HEK293 (cell line): ENCODE measurements around the gene NGF.

Experiments used
- HIC1 ChIP-seq: fragments of 450-650 bp; formaldehyde crosslinking; IDR thresholded peaks from 2 replicates; pipeline ENCODE4 v1.5.1; 2016; ENCODE audit warnings: missing biosample characterization, missing genetic modification characterization
- HOXC10 ChIP-seq: sonication (generic); formaldehyde crosslinking; IDR thresholded peaks from 2 replicates; pipeline ENCODE4 v1.8.1; 2023; ENCODE audit warnings: mild to moderate bottlenecking, missing genetic modification reagents
- KLF17 ChIP-seq: fragments of 450-650 bp; formaldehyde crosslinking; IDR thresholded peaks from 2 replicates; pipeline ENCODE4 v1.5.1; 2016; ENCODE audit warnings: missing biosample characterization, missing genetic modification characterization
- KLF9 ChIP-seq: fragments of 450-650 bp; formaldehyde crosslinking; IDR thresholded peaks from 2 replicates; pipeline ENCODE4 v1.5.1; 2016; ENCODE audit warnings: missing biosample characterization, missing genetic modification characterization, low read depth
- PBX3 ChIP-seq: sonication (generic); formaldehyde crosslinking; IDR thresholded peaks from 2 replicates; pipeline ENCODE4 v1.8.1; 2022; ENCODE audit warnings: mild to moderate bottlenecking, moderate library complexity, missing genetic modification reagents
- TSHZ1 ChIP-seq: fragments of 450-650 bp; formaldehyde crosslinking; IDR thresholded peaks from 2 replicates; pipeline ENCODE4 v1.5.1; 2016; ENCODE audit warnings: missing biosample characterization, missing genetic modification characterization, borderline replicate concordance
- ZNF148 ChIP-seq: fragments of 450-650 bp; formaldehyde crosslinking; IDR thresholded peaks from 2 replicates; pipeline ENCODE4 v1.5.0; 2017; ENCODE audit warnings: missing biosample characterization, missing genetic modification characterization, borderline replicate concordance
- ZNF157 ChIP-seq: fragments of 450-650 bp; formaldehyde crosslinking; IDR thresholded peaks from 2 replicates; pipeline ENCODE4 v1.5.1; 2016; ENCODE audit warnings: missing biosample characterization, missing genetic modification characterization
- ZNF19 ChIP-seq: fragments of 450-650 bp; formaldehyde crosslinking; IDR thresholded peaks from 2 replicates; pipeline ENCODE4; 2016; ENCODE audit warnings: missing biosample characterization, missing genetic modification characterization, low read depth
- ZNF239 ChIP-seq: fragments of 450-650 bp; formaldehyde crosslinking; IDR thresholded peaks from 2 replicates; pipeline ENCODE4 v1.5.1; 2016; ENCODE audit warnings: missing biosample characterization, missing genetic modification characterization
- ZNF350 ChIP-seq: fragments of 450-650 bp; formaldehyde crosslinking; IDR thresholded peaks from 2 replicates; pipeline ENCODE4 v1.5.0; 2017; ENCODE audit warnings: missing biosample characterization, mild to moderate bottlenecking, missing genetic modification characterization
- ZNF416 ChIP-seq: fragments of 450-650 bp; formaldehyde crosslinking; IDR thresholded peaks from 2 replicates; pipeline ENCODE4 v1.5.1; 2016; ENCODE audit warnings: missing biosample characterization, missing genetic modification characterization
- ZNF488 ChIP-seq: fragments of 450-650 bp; formaldehyde crosslinking; IDR thresholded peaks from 2 replicates; pipeline ENCODE4 v1.5.1; 2016; ENCODE audit warnings: missing biosample characterization, missing genetic modification characterization
- ZNF548 ChIP-seq: fragments of 450-650 bp; formaldehyde crosslinking; IDR thresholded peaks from 2 replicates; pipeline ENCODE4 v1.5.1; 2016; ENCODE audit warnings: missing biosample characterization, missing genetic modification characterization
- ZNF600 ChIP-seq: fragments of 450-650 bp; formaldehyde crosslinking; IDR thresholded peaks from 2 replicates; pipeline ENCODE4 v1.5.1; 2016; ENCODE audit warnings: missing biosample characterization, missing genetic modification characterization
- ZNF626 ChIP-seq: fragments of 450-650 bp; sonication (Bioruptor Pico); formaldehyde crosslinking; IDR thresholded peaks from 2 replicates; pipeline ENCODE4 v1.5.1; 2018; ENCODE audit warnings: missing biosample characterization, missing genetic modification characterization, inconsistent platforms
- ZNF654 ChIP-seq: fragments of 450-650 bp; formaldehyde crosslinking; IDR thresholded peaks from 2 replicates; pipeline ENCODE4 v1.5.1; 2016; ENCODE audit warnings: low read depth, missing biosample characterization, missing genetic modification characterization
- ZNF658 ChIP-seq: fragments of 450-650 bp; formaldehyde crosslinking; IDR thresholded peaks from 2 replicates; pipeline ENCODE4; 2016; ENCODE audit warnings: missing biosample characterization, missing genetic modification characterization
- ZNF660 ChIP-seq: fragments of 450-650 bp; IDR thresholded peaks from 2 replicates; pipeline ENCODE4 v1.5.1; 2018; ENCODE audit warnings: missing biosample characterization, mild to moderate bottlenecking, missing genetic modification characterization
- ZNF707 ChIP-seq: fragments of 450-650 bp; formaldehyde crosslinking; IDR thresholded peaks from 2 replicates; pipeline ENCODE4 v1.5.1; 2016; ENCODE audit warnings: missing biosample characterization, missing genetic modification characterization
- ZNF777 ChIP-seq: fragments of 450-650 bp; formaldehyde crosslinking; IDR thresholded peaks from 2 replicates; pipeline ENCODE4 v1.5.1; 2017; ENCODE audit warnings: missing biosample characterization, missing genetic modification characterization, borderline replicate concordance
- ZNF792 ChIP-seq: fragments of 450-650 bp; formaldehyde crosslinking; IDR thresholded peaks from 2 replicates; pipeline ENCODE4 v1.5.1; 2016; ENCODE audit warnings: missing biosample characterization, missing genetic modification characterization
- ZSCAN18 ChIP-seq: fragments of 450-650 bp; formaldehyde crosslinking; IDR thresholded peaks from 2 replicates; pipeline ENCODE4 v1.5.1; 2016; ENCODE audit warnings: missing biosample characterization, missing genetic modification characterization

Gene NGF

GRCh38 chr1:115317101-115318012, 20.7 kb downstream of the NGF start (continued):
- TF ChIP-seq ZNF148 (tag by site-specific recombination), result no peak
- TF ChIP-seq ZNF658, result no peak
- TF ChIP-seq ZNF157 (tag by site-specific recombination), result no peak
- TF ChIP-seq ZNF654 (tag by site-specific recombination), result no peak
- no peak for TF ChIP-seq ZNF548 (tag by site-specific recombination)
- no peak for TF ChIP-seq ZNF239 (tag by site-specific recombination)
- no peak for TF ChIP-seq PBX3 (CRISPR knock-in tag)
- TF ChIP-seq ZNF660 (tag by site-specific recombination), result no peak
- TF ChIP-seq ZSCAN18 (tag by site-specific recombination), result no peak
- no peak for TF ChIP-seq ZNF792 (tag by site-specific recombination)
- no peak for TF ChIP-seq KLF17 (tag by site-specific recombination)
- TF ChIP-seq HIC1 (tag by site-specific recombination), result no peak
- no peak for TF ChIP-seq ZNF707
- TF ChIP-seq KLF9, result no peak
- no peak for TF ChIP-seq TSHZ1 (tag by site-specific recombination)
- no peak for TF ChIP-seq HOXC10
- TF ChIP-seq ZNF19 (tag by site-specific recombination), result no peak
- TF ChIP-seq ZNF416, result no peak
- no peak for TF ChIP-seq ZNF350
- no peak for TF ChIP-seq ZNF600 (tag by site-specific recombination)
- peak; percentile 65; the same call in 1 of the 2 replicates for TF ChIP-seq ZNF488 (tag by site-specific recombination)
- TF ChIP-seq ZNF626 (tag by site-specific recombination), result no peak
- no peak for TF ChIP-seq ZNF777 (tag by site-specific recombination)
